H1 (cell line): ENCODE results near the gene ZNFX1. TPM values are rescaled to one million over a fixed set of nuclear protein-coding genes. Genes with fewer than 3 reads are reported as not detected.

ENCODE experiments used
- CTCF ChIP-seq, 3 experiments: IDR thresholded peaks; 1 replicate in 2 of 3; 2 replicates in 1 of 3; pipeline versions ENCODE4 v1.5.1 to v1.6.1; 2011; ENCODE audit warnings: low read length in 3 of 3, mild to moderate bottlenecking in 3 of 3, inconsistent platforms in 2 of 3, low read depth in 1 of 3, moderate library complexity in 1 of 3; ENCODE audit not compliant: insufficient read depth in 1 of 3; ENCODE audit errors: control extremely low read depth in 1 of 3
- HDAC2 ChIP-seq, 2 experiments: fragments of 300-600 bp in 1 of 2; sonication (generic) in 1 of 2; IDR thresholded peaks; 2 replicates each; pipeline ENCODE4 v1.6.1; 2011 to 2012; ENCODE audit warnings: low read depth in 2 of 2, low read length in 2 of 2, mild to moderate bottlenecking in 2 of 2, moderate library complexity in 2 of 2, borderline replicate concordance in 1 of 2, inconsistent platforms in 1 of 2
- SIX5 ChIP-seq: IDR thresholded peaks from 2 replicates; pipeline ENCODE4 v1.6.1; 2011; ENCODE audit warnings: mild to moderate bottlenecking, low read depth, low read length
- ZNF274 ChIP-seq: IDR thresholded peaks from 2 replicates; pipeline ENCODE4 v1.7.0; 2012; ENCODE audit warnings: low read length, borderline replicate concordance; ENCODE audit errors: extremely low read depth
- polyA plus RNA-seq, 7 experiments: library from polyadenylated mRNA; depleted of rRNA in 3 of 7; stranded (reverse) in 5 of 7; unstranded in 2 of 7; fragments of >200 nt in 5 of 7; fragments of 200-250 nt in 2 of 7; gene quantifications; 1 replicate in 5 of 7; 2 replicates in 1 of 7; 4 replicates in 1 of 7; pipeline versions ENCODE4 v1.2.1 to v1.2.3, GENCODE V29; 2011 to 2013; ENCODE audit warnings: missing spikeins in 2 of 7, mixed read lengths in 2 of 7
- total RNA-seq: library from RNA; stranded (reverse); fragmentation: NEBNext Ultra II Directional; extraction: Animal tissue kit (Norgen Biotek cat#: 25700); gene quantifications from 2 replicates; pipeline ENCODE4 v1.2.1, GENCODE V29; 2021

ZNFX1 gene
- total and polyA plus RNA-seq, 2 of the 8 experiments (the other 6 are each of a cell fraction or from before 2014, with no cell fraction given), result 3.1 to 11.3 TPM

- TF ChIP-seq HDAC2 (IDR thresholded peaks at IDR 0.05; ENCODE audit: borderline replicate concordance in 1 of 2, low read depth in 2 of 2, low read length in 2 of 2) (no peak), SIX5 (no peak), CTCF (IDR thresholded peaks at IDR 0.05; ENCODE audit: control extremely low read depth in 1 of 3, insufficient read depth in 1 of 3, low read depth in 1 of 3, low read length in 3 of 3) (no peak), ZNF274 (no peak)
Observed at GRCh38 chr20:49319208-49319809, 41.5 kb upstream of the ZNFX1 start (continued).
